Nephron progenitor cell (in vitro differentiated cells): ENCODE measurements around the gene MVB12B.

Experiments used
- DNase-seq: peaks from one replicate; pipeline ENCODE4 v3.0.0; 2021
- H3K27ac Mint-ChIP-seq: 2 replicates; pipeline ENCODE4 v1.8.0; 2021; ENCODE audit warnings: mild to moderate bottlenecking, moderate library complexity, mixed read lengths
- H3K27me3 Mint-ChIP-seq: 2 replicates; pipeline ENCODE4 v1.8.0; 2021; ENCODE audit warnings: mild to moderate bottlenecking, low read depth, mixed read lengths; ENCODE audit not compliant: poor library complexity
- H3K36me3 Mint-ChIP-seq: 2 replicates; pipeline ENCODE4 v1.8.0; 2021; ENCODE audit warnings: low read depth, mixed read lengths
- H3K4me1 Mint-ChIP-seq: 2 replicates; pipeline ENCODE4 v1.8.0; 2021; ENCODE audit warnings: mixed read lengths
- H3K4me3 Mint-ChIP-seq: 2 replicates; pipeline ENCODE4 v1.8.0; 2021; ENCODE audit warnings: mild to moderate bottlenecking, moderate library complexity, mixed read lengths
- H3K9me3 Mint-ChIP-seq: 2 replicates; pipeline ENCODE4 v1.8.0; 2021; ENCODE audit warnings: mild to moderate bottlenecking, moderate library complexity, mixed read lengths
- CTCF ChIP-seq: fragments of 200-600 bp; sonication (generic); IDR thresholded peaks from 2 replicates; pipeline ENCODE4 v1.5.0; 2021; ENCODE audit warnings: antibody characterized with exemption

The MVB12B gene

GRCh38 chr9:126480813-126481212, 154.2 kb downstream of the MVB12B start:
- Mint-ChIP-seq H3K4me3 (no peak overlapping the region), H3K4me1 (peaks cover 25% of the 10 kb centered on the region), H3K27ac (peak overlapping the region; percentile 13), H3K27me3 (peaks cover 6% of the 10 kb centered on the region), H3K9me3 (peaks cover 7% of the 10 kb centered on the region), H3K36me3 (peaks cover 32% of the 10 kb centered on the region)
- no peak for DNase-seq
- TF ChIP-seq CTCF, result no peak

GRCh38 chr9:126481862-126482261, 155.2 kb downstream of the MVB12B start:
- no peak overlapping the region for H3K27ac Mint-ChIP-seq
- H3K27me3 Mint-ChIP-seq, result peaks cover 6% of the 10 kb centered on the region
- H3K36me3 Mint-ChIP-seq, result peaks cover 25% of the 10 kb centered on the region
- H3K4me3 Mint-ChIP-seq, result no peak overlapping the region
- no peak for TF ChIP-seq CTCF
- peaks cover 7% of the 10 kb centered on the region for H3K9me3 Mint-ChIP-seq
- no peak for DNase-seq
- peaks cover 25% of the 10 kb centered on the region for H3K4me1 Mint-ChIP-seq

- Mint-ChIP-seq H3K36me3 (peaks cover 19% of the 10 kb centered on the region), H3K4me1 (peaks cover 27% of the 10 kb centered on the region), H3K27me3 (peaks cover 6% of the 10 kb centered on the region), H3K9me3 (peaks cover under 1% of the 10 kb centered on the region), H3K4me3 (peak overlapping the region; percentile 66), H3K27ac (no peak overlapping the region)
- DNase-seq, result peak; percentile 72
- TF ChIP-seq CTCF, result no peak
Observed at GRCh38 chr9:126482361-126483044, 155.9 kb downstream of the MVB12B start.

- H3K4me1 Mint-ChIP-seq, result peaks cover 32% of the 10 kb centered on the region
- H3K27me3 Mint-ChIP-seq, result peaks cover 6% of the 10 kb centered on the region
- peaks cover 13% of the 10 kb centered on the region for H3K36me3 Mint-ChIP-seq
- H3K27ac Mint-ChIP-seq, result no peak overlapping the region
- TF ChIP-seq CTCF, result no peak
- no peak for DNase-seq
- no peak overlapping the region for H3K4me3 Mint-ChIP-seq
- no peaks in the 10 kb centered on the region for H3K9me3 Mint-ChIP-seq
Observed at GRCh38 chr9:126483468-126484073, 156.9 kb downstream of the MVB12B start.

GRCh38 chr9:126485662-126486061, 159.0 kb downstream of the MVB12B start:
- H3K36me3 Mint-ChIP-seq, result peaks cover 11% of the 10 kb centered on the region
- H3K27ac Mint-ChIP-seq, result no peak overlapping the region
- peaks cover 24% of the 10 kb centered on the region for H3K4me1 Mint-ChIP-seq
- H3K9me3 Mint-ChIP-seq, result no peaks in the 10 kb centered on the region
- no peak for DNase-seq
- TF ChIP-seq CTCF, result no peak
- H3K27me3 Mint-ChIP-seq, result peaks cover 6% of the 10 kb centered on the region
- no peak overlapping the region for H3K4me3 Mint-ChIP-seq

GRCh38 chr9:126486276-126486675, 159.6 kb downstream of the MVB12B start:
- Mint-ChIP-seq H3K36me3 (peaks cover 5% of the 10 kb centered on the region), H3K4me3 (no peak overlapping the region), H3K27ac (no peak overlapping the region), H3K27me3 (peaks cover 7% of the 10 kb centered on the region), H3K4me1 (peaks cover 18% of the 10 kb centered on the region), H3K9me3 (no peaks in the 10 kb centered on the region)
- no peak for DNase-seq
- TF ChIP-seq CTCF, result no peak
